Caco-2 (cell line): ENCODE data around the gene JAKMIP3. TPM values are rescaled to one million over a fixed set of nuclear protein-coding genes. Genes with fewer than 3 reads are reported as not detected.

Experiments
- BruUV-seq: library from RNA; stranded (reverse); fragments of 400-500 nt; replicated peaks from 2 replicates; lab custom pipeline; 2021; lab: Mats Ljungman, UMichigan
- CTCF ChIA-PET: fragments of 300-600 bp; sonication (Branson Sonifier 250); formaldehyde crosslinking; loops from one replicate; lab custom pipeline; 2022; ENCODE audit warnings: antibody characterized with exemption; lab: Charles Lee
- POLR2A ChIA-PET: fragments of 300-600 bp; sonication (Branson Sonifier 250); formaldehyde crosslinking; loops from one replicate; lab custom pipeline; 2022; ENCODE audit warnings: antibody characterized with exemption; lab: Charles Lee
- DNase-seq, 2 experiments: peaks; one replicate each; pipeline versions ENCODE4 v3.0.0 to v3.0.0-alpha.2; 2020 to 2022
- H3K27me3 ChIP-seq: replicated peaks from 2 replicates; pipeline ENCODE4 v1.6.0; 2011; ENCODE audit warnings: low read length; ENCODE audit not compliant: control insufficient read depth, insufficient read depth
- H3K36me3 ChIP-seq: 2 replicates; pipeline ENCODE4 v1.5.1; 2011; ENCODE audit warnings: low read length; ENCODE audit not compliant: control insufficient read depth, insufficient read depth
- H3K4me1 ChIP-seq: fragments of 250-450 bp; sonication (Bioruptor Pico); 2 replicates; pipeline ENCODE4 v1.5.1; 2020; ENCODE audit warnings: mild to moderate bottlenecking
- H3K4me3 ChIP-seq: 2 replicates; pipeline ENCODE4 v1.5.1; 2011; ENCODE audit warnings: low read depth, mild to moderate bottlenecking, control low read depth, low read length
- H3K9me3 ChIP-seq: fragments of 250-450 bp; sonication (Bioruptor Pico); 2 replicates; pipeline ENCODE4 v1.5.1; 2020; ENCODE audit warnings: mild to moderate bottlenecking, moderate library complexity
- H3K27ac Mint-ChIP-seq: one replicate; pipeline ENCODE4 v1.8.0; 2022; ENCODE audit warnings: mixed read lengths; ENCODE audit not compliant: unreplicated experiment
- H3K27me3 Mint-ChIP-seq: one replicate; pipeline ENCODE4 v1.8.0; 2022; ENCODE audit warnings: mixed read lengths; ENCODE audit not compliant: insufficient read depth, unreplicated experiment
- H3K36me3 Mint-ChIP-seq: one replicate; pipeline ENCODE4 v1.8.0; 2022; ENCODE audit warnings: mild to moderate bottlenecking, mixed read lengths; ENCODE audit not compliant: insufficient read depth, unreplicated experiment
- H3K4me1 Mint-ChIP-seq: one replicate; pipeline ENCODE4 v1.8.0; 2022; ENCODE audit warnings: low read depth, mixed read lengths; ENCODE audit not compliant: unreplicated experiment
- H3K4me3 Mint-ChIP-seq: one replicate; pipeline ENCODE4 v1.8.0; 2022; ENCODE audit warnings: mild to moderate bottlenecking, moderate library complexity, mixed read lengths; ENCODE audit not compliant: unreplicated experiment
- H3K9me3 Mint-ChIP-seq: one replicate; pipeline ENCODE4 v1.8.0; 2022; ENCODE audit warnings: mixed read lengths; ENCODE audit not compliant: unreplicated experiment
- CTCF ChIP-seq, 2 experiments: fragments of 200-600 bp in 1 of 2; IDR thresholded peaks; 1 replicate in 1 of 2; 2 replicates in 1 of 2; pipeline versions ENCODE4 v1.5.1 to v1.8.0; 2011 to 2022; ENCODE audit warnings: antibody characterized with exemption in 1 of 2, control low read depth in 1 of 2, inconsistent platforms in 1 of 2, low read depth in 1 of 2, low read length in 1 of 2, mild to moderate bottlenecking in 1 of 2, moderate library complexity in 1 of 2; ENCODE audit not compliant: insufficient read depth in 1 of 2, severe bottlenecking in 1 of 2, unreplicated experiment in 1 of 2
- intact Hi-C: fragments of 100-400 bp; cut with micrococcal nuclease; formaldehyde crosslinking; loops from one replicate; pipeline ENCODE4 v1.10.0; 2022; ENCODE audit not compliant: unreplicated experiment
- total RNA-seq: library from RNA; stranded (reverse); gene quantifications from 2 replicates; pipeline ENCODE4 v1.2.3, GENCODE V29; 2022

The JAKMIP3 gene
- total RNA-seq, 1 experiment from 2014 or later: 0.50 TPM

GRCh38 chr10:132114953-132115520 lies 49.3 kb downstream of the JAKMIP3 start:
- intact Hi-C loops: no loop called here
- no peaks in the 10 kb centered on the region for H3K36me3 Mint-ChIP-seq
- no peaks in the 10 kb centered on the region for H3K27me3 Mint-ChIP-seq
- ChIA-PET POLR2A (no interaction called here), CTCF (no interaction called here)
- H3K4me3 ChIP-seq: no peak overlapping the region
- no peaks in the 10 kb centered on the region for H3K36me3 ChIP-seq
- no peaks in the 10 kb centered on the region for H3K9me3 Mint-ChIP-seq
- H3K9me3 ChIP-seq: no peaks in the 10 kb centered on the region
- H3K27ac Mint-ChIP-seq: no peak overlapping the region
- H3K27me3 ChIP-seq: no peaks in the 10 kb centered on the region
- DNase-seq: peak in 1 of 2 experiments; percentile 8
- H3K4me1 ChIP-seq: peaks cover 29% of the 10 kb centered on the region
- H3K4me1 Mint-ChIP-seq: peaks cover 24% of the 10 kb centered on the region
- no peak overlapping the region for H3K4me3 Mint-ChIP-seq
- no TSS peak for BruUV-seq
- TF ChIP-seq CTCF (IDR thresholded peaks at IDR 0.05; ENCODE audit: insufficient read depth in 1 of 2, low read depth in 1 of 2, low read length in 1 of 2, severe bottlenecking in 1 of 2, unreplicated experiment in 1 of 2): no peak

Other genes starting within 250 kb of the JAKMIP3 start
- gene PPP2R2D, start 164.9 kb upstream of the JAKMIP3 start, total RNA-seq: 34.4 and 39.8 TPM in 2 replicates
- 16.5 and 18.4 TPM in 2 replicates for gene BNIP3, start 84.0 kb upstream of the JAKMIP3 start, total RNA-seq
- 0.12 TPM in 1 of 2 replicates, not detected in the other for gene DPYSL4, start 121.0 kb downstream of the JAKMIP3 start, total RNA-seq
- 11.9 and 13.3 TPM in 2 replicates for gene STK32C, start 242.0 kb downstream of the JAKMIP3 start, total RNA-seq